ENCODE measurements around the gene UPB1. TPM values are rescaled to one million over a fixed set of nuclear protein-coding genes. Genes with fewer than 3 reads are reported as not detected.

The UPB1 gene
- total RNA-seq, result under 1 TPM in 2 of 4 donors, not detected in 2; 0.44 to 0.57 TPM

DNA sequence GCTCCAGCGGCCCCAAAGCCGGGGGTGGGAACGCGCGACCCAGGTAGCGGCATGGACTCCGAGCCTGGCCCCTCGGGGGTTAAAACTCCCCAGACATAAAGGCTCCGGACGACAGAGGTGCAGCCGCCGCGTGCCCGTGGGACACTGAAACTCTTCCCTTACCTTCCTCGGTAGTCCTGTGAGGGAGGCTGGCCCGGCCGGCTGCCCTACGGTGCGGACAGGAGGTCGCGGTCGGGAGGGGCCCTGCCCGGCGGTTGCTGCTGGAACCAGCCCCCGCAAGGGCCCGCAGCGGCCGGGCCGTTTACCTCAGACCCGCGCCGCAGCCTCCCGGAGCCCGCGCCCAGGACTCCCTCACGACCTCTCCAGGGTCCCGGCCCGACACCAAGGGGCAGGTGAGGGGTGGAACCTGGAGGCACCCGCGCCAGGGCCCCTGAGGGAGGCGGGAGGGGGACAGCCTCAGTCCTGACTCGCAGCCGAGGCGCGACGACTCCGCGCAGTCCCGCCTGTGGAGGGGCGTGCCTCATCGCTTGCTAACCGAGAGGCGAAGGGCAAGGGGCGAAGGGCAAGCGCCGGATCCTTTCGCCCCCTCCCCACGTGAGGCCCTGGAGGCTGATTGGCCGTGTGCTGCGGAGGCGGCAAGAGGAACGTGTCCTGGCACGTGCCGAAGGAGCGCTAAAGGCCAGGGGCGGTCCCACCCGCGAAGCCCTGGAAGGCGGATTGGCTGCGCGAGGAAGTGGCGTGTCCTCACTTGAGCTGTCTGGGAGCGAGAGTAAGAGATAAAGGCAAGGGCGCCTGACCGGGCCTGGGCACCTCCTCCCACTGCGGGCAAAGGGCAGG, at the start of gene UPB1:
TSS of gene UPB1 (plus strand) at position 805 of the 837 bp plus-strand sequence. CDS start 72 bp downstream, outside the sequence.
- no peak for TF ChIP-seq CTCF (IDR thresholded peaks at IDR 0.05; ENCODE audit: low read depth)

DNA sequence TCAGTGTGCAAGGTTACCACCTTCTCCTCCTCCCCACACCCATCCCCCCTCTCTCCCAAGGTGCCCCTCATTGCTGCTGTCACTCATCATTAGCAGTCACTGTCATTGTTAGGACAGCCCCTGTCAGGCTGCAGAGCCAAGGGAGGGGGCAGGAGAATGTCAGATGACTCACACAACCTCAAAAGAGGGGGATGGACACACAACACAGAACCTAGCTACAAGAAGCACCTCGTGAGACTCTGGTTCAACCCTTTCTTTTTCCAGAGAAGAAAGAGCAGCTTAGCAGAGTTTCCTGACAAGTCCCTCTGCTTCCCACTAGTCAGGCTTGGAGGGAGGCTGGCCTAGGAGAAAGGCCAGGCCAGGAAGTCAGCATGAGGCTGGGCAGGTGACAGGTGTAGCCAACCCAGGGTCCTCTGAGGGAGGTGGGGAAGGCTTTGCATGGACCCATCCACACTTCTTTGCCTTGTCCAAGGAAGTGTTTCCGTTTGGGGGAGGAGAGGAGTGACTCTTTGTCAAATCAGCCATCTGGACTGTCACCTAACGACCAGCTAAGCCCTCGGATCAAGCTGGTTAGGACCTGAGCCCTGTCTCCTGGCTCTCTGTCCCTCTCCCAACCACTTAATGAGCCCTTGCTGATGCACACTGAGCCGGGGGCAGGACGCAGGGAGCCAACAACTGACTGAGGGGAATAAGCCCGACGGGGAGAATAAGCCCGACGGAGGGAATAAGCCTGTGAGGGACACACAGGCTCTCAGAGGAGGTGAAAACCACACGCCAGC, 49.5 kb upstream of the UPB1 start:
- no peak for TF ChIP-seq CTCF (IDR thresholded peaks at IDR 0.05; ENCODE audit: low read depth)

GRCh38 chr22:24446260-24446611, 48.9 kb upstream of the UPB1 start:
- TF ChIP-seq CTCF (IDR thresholded peaks at IDR 0.05; ENCODE audit: low read depth), result no peak

DNA sequence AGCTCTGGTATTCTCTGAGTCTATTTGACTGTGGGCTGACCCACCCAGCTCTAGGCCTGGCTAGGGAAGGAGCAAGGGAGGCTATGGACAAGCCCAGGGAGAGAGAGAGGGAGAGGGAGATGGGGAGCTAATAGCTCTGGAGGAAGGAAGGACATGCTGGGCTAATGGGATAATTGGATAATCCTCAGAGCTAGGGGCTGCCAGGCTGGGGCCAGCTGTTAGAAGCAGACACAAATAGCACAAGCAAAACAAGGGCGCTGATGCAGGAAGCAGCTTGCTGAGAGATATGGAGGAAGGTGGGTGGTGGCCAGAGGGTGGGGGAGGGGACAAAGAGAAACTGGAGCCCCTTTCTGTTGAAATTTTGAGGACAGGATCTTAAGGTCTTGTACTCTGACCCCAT, 44.5 kb upstream of the UPB1 start:
- TF ChIP-seq CTCF (IDR thresholded peaks at IDR 0.05; ENCODE audit: low read depth), result no peak

- no peak for TF ChIP-seq CTCF (IDR thresholded peaks at IDR 0.05; ENCODE audit: low read depth)
Measured at GRCh38 chr22:24451162-24451561, 44.0 kb upstream of the UPB1 start.

DNA sequence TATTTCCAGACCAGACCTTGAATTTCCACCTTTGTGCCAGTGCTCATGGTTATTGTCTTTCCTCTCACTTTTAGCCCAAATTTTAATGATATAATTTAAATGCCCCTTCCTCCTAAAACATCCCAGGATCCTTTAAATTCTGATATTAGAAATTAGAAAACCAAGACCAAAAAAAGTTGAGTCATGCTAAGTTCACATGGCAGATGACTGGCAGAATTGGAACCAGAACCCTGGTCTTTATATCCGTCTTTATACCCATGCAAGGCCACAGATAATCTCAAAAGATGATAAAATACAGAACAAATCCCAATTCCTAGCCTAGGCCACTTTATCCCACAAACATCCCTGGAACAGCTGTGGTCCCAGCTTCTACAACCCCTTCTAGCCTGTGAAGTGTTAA, 41.3 kb upstream of the UPB1 start:
- TF ChIP-seq CTCF (IDR thresholded peaks at IDR 0.05; ENCODE audit: low read depth), result no peak

GRCh38 chr22:24455039-24455438, 40.1 kb upstream of the UPB1 start:
- no peak for TF ChIP-seq CTCF (IDR thresholded peaks at IDR 0.05; ENCODE audit: low read depth)
